MM.1S (cell line): ENCODE results near the gene GSC2.

Experiments used
- DNase-seq: peaks from one replicate; pipeline ENCODE4 v3.0.0-alpha.2; 2015
- H2AFZ ChIP-seq: fragments of 300-600 bp; sonication (generic); 2 replicates; pipeline ENCODE4 v1.6.0; 2016; ENCODE audit warnings: antibody characterized with exemption, low read length
- H3F3A ChIP-seq: fragments of 300-600 bp; sonication (generic); 2 replicates; pipeline ENCODE4 v1.6.1; 2016; ENCODE audit warnings: mild to moderate bottlenecking, antibody characterized with exemption, low read length, moderate library complexity, mixed read lengths; ENCODE audit not compliant: insufficient read depth
- H3K27ac ChIP-seq: fragments of 300-600 bp; sonication (generic); 2 replicates; pipeline ENCODE4 v1.5.1; 2016; ENCODE audit warnings: mild to moderate bottlenecking, low read length
- H3K27me3 ChIP-seq: fragments of 300-600 bp; sonication (generic); replicated peaks from 2 replicates; pipeline ENCODE4 v1.6.0; 2016; ENCODE audit warnings: low read length; ENCODE audit not compliant: insufficient read depth
- H3K36me3 ChIP-seq: fragments of 300-600 bp; sonication (generic); replicated peaks from 2 replicates; pipeline ENCODE4 v1.6.1; 2016; ENCODE audit warnings: mild to moderate bottlenecking, low read length, mixed read lengths; ENCODE audit not compliant: insufficient read depth
- H3K4me1 ChIP-seq: fragments of 300-600 bp; sonication (generic); 2 replicates; pipeline ENCODE4 v1.6.1; 2016; ENCODE audit warnings: low read length, mixed read lengths
- H3K4me2 ChIP-seq: fragments of 300-600 bp; sonication (generic); 2 replicates; pipeline ENCODE4 v1.6.0; 2016; ENCODE audit warnings: low read depth, low read length
- H3K4me3 ChIP-seq: fragments of 300-600 bp; sonication (generic); 2 replicates; pipeline ENCODE4 v1.5.1; 2016; ENCODE audit warnings: low read length, mixed read lengths
- H3K79me2 ChIP-seq: fragments of 300-600 bp; sonication (generic); 2 replicates; pipeline ENCODE4 v1.6.1; 2016; ENCODE audit warnings: mixed run types, low read length, mixed read lengths
- H3K9ac ChIP-seq: fragments of 300-600 bp; sonication (generic); 2 replicates; pipeline ENCODE4 v1.6.1; 2016; ENCODE audit warnings: low read length, mixed read lengths
- H3K9me2 ChIP-seq: fragments of 300-600 bp; sonication (generic); replicated peaks from 2 replicates; pipeline ENCODE4 v1.6.1; 2016; ENCODE audit warnings: mild to moderate bottlenecking, low read length, mixed read lengths; ENCODE audit not compliant: insufficient read depth
- H3K9me3 ChIP-seq: fragments of 300-600 bp; sonication (generic); replicated peaks from 2 replicates; pipeline ENCODE4 v1.6.1; 2016; ENCODE audit warnings: mild to moderate bottlenecking, low read length, mixed read lengths; ENCODE audit not compliant: insufficient read depth
- H4K20me1 ChIP-seq: fragments of 300-600 bp; sonication (generic); 2 replicates; pipeline ENCODE4 v1.6.1; 2016; ENCODE audit warnings: mild to moderate bottlenecking, low read length, moderate library complexity, mixed read lengths; ENCODE audit not compliant: insufficient read depth
- CTCF ChIP-seq: fragments of 300-600 bp; sonication (generic); IDR thresholded peaks from 2 replicates; pipeline ENCODE4 v1.5.1; 2016; ENCODE audit warnings: antibody characterized with exemption, low read length, mixed read lengths
- EZH2 ChIP-seq: fragments of 300-600 bp; sonication (generic); optimal IDR thresholded peaks from 2 replicates; pipeline ENCODE3; 2017; ENCODE audit warnings: low read depth, mild to moderate bottlenecking, antibody characterized with exemption, low read length, mixed read lengths
- EZH2phosphoT487 ChIP-seq: fragments of 300-600 bp; sonication (generic); IDR thresholded peaks from 2 replicates; pipeline ENCODE4 v1.6.1; 2018; ENCODE audit warnings: antibody characterized with exemption, low read length

GSC2 gene

GRCh38 chr22:19133561-19133960, 16.5 kb downstream of the GSC2 start:
- H2AFZ ChIP-seq = no peak overlapping the region
- no peaks in the 10 kb centered on the region for H3K79me2 ChIP-seq
- no peaks in the 10 kb centered on the region for H3K4me1 ChIP-seq
- H3F3A ChIP-seq = no peaks in the 10 kb centered on the region
- no peaks in the 10 kb centered on the region for H3K36me3 ChIP-seq
- no peak overlapping the region for H3K4me2 ChIP-seq
- H4K20me1 ChIP-seq = no peaks in the 10 kb centered on the region
- H3K9ac ChIP-seq = no peak overlapping the region
- H3K9me3 ChIP-seq = no peaks in the 10 kb centered on the region
- no peak for TF ChIP-seq CTCF
- no peak for TF ChIP-seq EZH2phosphoT487
- no peak for TF ChIP-seq EZH2
- H3K9me2 ChIP-seq = no peaks in the 10 kb centered on the region
- no peak overlapping the region for H3K4me3 ChIP-seq
- no peaks in the 10 kb centered on the region for H3K27me3 ChIP-seq
- DNase-seq = no peak
- no peak overlapping the region for H3K27ac ChIP-seq

GRCh38 chr22:19132693-19133400, 17.2 kb downstream of the GSC2 start:
- no peak for TF ChIP-seq EZH2phosphoT487
- no peak for TF ChIP-seq EZH2
- TF ChIP-seq CTCF = no peak
- DNase-seq = no peak
- H3K9me2 ChIP-seq = no peaks in the 10 kb centered on the region
- H3K79me2 ChIP-seq = no peaks in the 10 kb centered on the region
- no peak overlapping the region for H3K9ac ChIP-seq
- no peak overlapping the region for H2AFZ ChIP-seq
- no peak overlapping the region for H3K4me3 ChIP-seq
- H3K27me3 ChIP-seq = no peaks in the 10 kb centered on the region
- no peak overlapping the region for H3K4me2 ChIP-seq
- no peaks in the 10 kb centered on the region for H3F3A ChIP-seq
- no peaks in the 10 kb centered on the region for H4K20me1 ChIP-seq
- no peaks in the 10 kb centered on the region for H3K9me3 ChIP-seq
- H3K36me3 ChIP-seq = no peaks in the 10 kb centered on the region
- H3K27ac ChIP-seq = no peak overlapping the region
- no peaks in the 10 kb centered on the region for H3K4me1 ChIP-seq

- Histone ChIP-seq H3K27me3 (no peaks in the 10 kb centered on the region), H3K9ac (no peak overlapping the region), H2AFZ (no peak overlapping the region), H3K79me2 (no peaks in the 10 kb centered on the region), H3K4me2 (no peak overlapping the region), H3K9me2 (no peaks in the 10 kb centered on the region), H3K4me1 (no peaks in the 10 kb centered on the region), H3K27ac (no peak overlapping the region), H3F3A (no peaks in the 10 kb centered on the region), H3K9me3 (no peaks in the 10 kb centered on the region), H3K36me3 (no peaks in the 10 kb centered on the region), H4K20me1 (no peaks in the 10 kb centered on the region), H3K4me3 (no peak overlapping the region)
- DNase-seq = no peak
- TF ChIP-seq CTCF (no peak), EZH2phosphoT487 (no peak), EZH2 (no peak)
Measured at GRCh38 chr22:19132153-19132552, 17.9 kb downstream of the GSC2 start.
